Prostate gland (tissue), 2 donors: ENCODE data around the gene SUSD1. TPM values are rescaled to one million over a fixed set of nuclear protein-coding genes. Genes with fewer than 3 reads are reported as not detected.

Experiments
- DNase-seq: peaks from one replicate; pipeline ENCODE4 v3.0.0-alpha.2; 2019; ENCODE audit warnings: low spot score
- H3K27ac ChIP-seq, 2 donors: fragments of 200-600 bp; sonication (generic); 2 replicates each; pipeline ENCODE4 v1.5.1; 2017 to 2019
- H3K27me3 ChIP-seq: fragments of 200-600 bp; sonication (generic); replicated peaks from 2 replicates; pipeline ENCODE4 v1.5.1; 2019; ENCODE audit not compliant: insufficient read depth
- H3K36me3 ChIP-seq, 2 donors: fragments of 200-600 bp; sonication (generic); 1 replicate in 1 of 2; 2 replicates in 1 of 2; pipeline versions ENCODE4 v1.5.1 to v1.8.1; 2017 to 2019
- H3K4me1 ChIP-seq: fragments of 200-600 bp; sonication (generic); replicated peaks from 2 replicates; pipeline ENCODE4 v1.5.1; 2019
- H3K4me3 ChIP-seq, 2 donors: fragments of 200-600 bp; sonication (generic); 2 replicates each; pipeline ENCODE4 v1.5.1; 2017 to 2019
- H3K9me3 ChIP-seq: fragments of 200-600 bp; sonication (generic); 2 replicates; pipeline ENCODE4 v1.5.1; 2017
- POLR2A ChIP-seq: fragments of 450-650 bp; IDR thresholded peaks from one replicate; pipeline ENCODE4 v1.6.1; 2016; ENCODE audit warnings: antibody characterized with exemption, mild to moderate bottlenecking
- POLR2AphosphoS5 ChIP-seq: sonication (generic); formaldehyde crosslinking; IDR thresholded peaks from one replicate; pipeline ENCODE4 v1.6.1; 2017; ENCODE audit warnings: antibody characterized with exemption
- WGBS: methylation state at CpG from one replicate; pipeline ENCODE4 v1.1.5; 2018; 5-methylcytosine and 5-hydroxymethylcytosine counted together
- intact Hi-C: fragments of 100-400 bp; cut with DNase I; formaldehyde crosslinking; loops from one replicate; pipeline ENCODE4 v1.14.2; 2022
- total RNA-seq, 2 donors: library from RNA; depleted of rRNA; stranded (reverse); fragments of >200 nt; gene quantifications; one replicate each; pipeline ENCODE4 v1.1.0, GENCODE V29; 2016
- TF ChIP-seq, protein P1 (sequence below), 4 experiments: fragments of 200-600 bp in 2 of 4; fragments of 450-650 bp in 2 of 4; sonication (generic) in 2 of 4; IDR thresholded peaks; 1 replicate in 3 of 4; 2 replicates in 1 of 4; pipeline ENCODE4 v1.5.1; 2016 to 2019; ENCODE audit warnings: antibody characterized with exemption in 4 of 4, mild to moderate bottlenecking in 2 of 4, moderate library complexity in 2 of 4

Gene SUSD1
- total RNA-seq, 2 donors from 2014 or later, result 10.6 to 34.8 TPM

DNA sequence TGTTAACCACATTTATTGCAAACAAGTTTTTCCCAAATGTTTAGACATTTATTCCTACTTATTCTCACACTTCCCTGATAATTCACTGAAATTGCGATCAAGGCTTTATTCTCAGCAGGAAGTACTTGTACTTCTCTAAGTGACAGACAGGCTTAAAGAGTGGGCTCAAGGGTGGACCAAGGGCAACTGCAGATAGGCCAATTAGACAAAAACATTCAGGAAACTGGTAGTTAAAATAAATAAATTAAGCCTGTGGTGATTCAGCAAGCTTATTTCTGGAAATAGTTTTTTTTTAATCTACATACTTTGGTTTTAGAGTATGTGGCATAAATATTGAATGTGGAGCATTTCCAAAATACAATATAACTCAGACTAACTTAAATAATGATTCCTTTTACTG, 142.4 kb downstream of the SUSD1 start:
- Histone ChIP-seq H3K27me3 (no peaks in the 10 kb centered on the region), H3K9me3 (no peaks in the 10 kb centered on the region), H3K4me1 (peaks cover 7% of the 10 kb centered on the region), H3K4me3 (no peak overlapping the region), H3K36me3 (no peaks in the 10 kb centered on the region), H3K27ac (no peak overlapping the region)
- no peak for TF ChIP-seq POLR2AphosphoS5
- TF ChIP-seq, protein P1, sequence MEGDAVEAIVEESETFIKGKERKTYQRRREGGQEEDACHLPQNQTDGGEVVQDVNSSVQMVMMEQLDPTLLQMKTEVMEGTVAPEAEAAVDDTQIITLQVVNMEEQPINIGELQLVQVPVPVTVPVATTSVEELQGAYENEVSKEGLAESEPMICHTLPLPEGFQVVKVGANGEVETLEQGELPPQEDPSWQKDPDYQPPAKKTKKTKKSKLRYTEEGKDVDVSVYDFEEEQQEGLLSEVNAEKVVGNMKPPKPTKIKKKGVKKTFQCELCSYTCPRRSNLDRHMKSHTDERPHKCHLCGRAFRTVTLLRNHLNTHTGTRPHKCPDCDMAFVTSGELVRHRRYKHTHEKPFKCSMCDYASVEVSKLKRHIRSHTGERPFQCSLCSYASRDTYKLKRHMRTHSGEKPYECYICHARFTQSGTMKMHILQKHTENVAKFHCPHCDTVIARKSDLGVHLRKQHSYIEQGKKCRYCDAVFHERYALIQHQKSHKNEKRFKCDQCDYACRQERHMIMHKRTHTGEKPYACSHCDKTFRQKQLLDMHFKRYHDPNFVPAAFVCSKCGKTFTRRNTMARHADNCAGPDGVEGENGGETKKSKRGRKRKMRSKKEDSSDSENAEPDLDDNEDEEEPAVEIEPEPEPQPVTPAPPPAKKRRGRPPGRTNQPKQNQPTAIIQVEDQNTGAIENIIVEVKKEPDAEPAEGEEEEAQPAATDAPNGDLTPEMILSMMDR (IDR thresholded peaks at IDR 0.05), result no peak
- TF ChIP-seq POLR2A, result no peak
- intact Hi-C loops, result no loop called here
- WGBS, result 94% methylated on average over 1 of the region's 1 CpG
- DNase-seq, result no peak

DNA sequence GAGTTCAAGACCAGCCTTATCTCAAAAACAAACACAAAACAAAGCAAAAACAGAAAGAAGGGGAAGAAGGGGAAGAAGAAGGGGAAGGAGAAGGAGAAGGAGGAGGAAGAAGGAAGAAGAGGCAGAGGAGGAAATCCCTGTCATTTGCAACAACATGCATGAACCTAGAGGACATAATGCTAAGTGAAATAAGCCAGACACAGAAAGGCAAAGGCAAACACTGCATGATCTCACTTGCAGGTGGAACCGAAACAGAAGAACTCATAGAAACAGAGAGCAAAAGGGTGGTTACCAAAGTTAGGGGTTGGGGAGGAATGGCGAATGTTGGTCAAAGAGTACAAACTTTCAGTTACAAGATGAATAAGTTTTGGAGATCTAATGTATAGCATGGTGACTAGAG, 143.1 kb downstream of the SUSD1 start:
- Histone ChIP-seq H3K9me3 (no peaks in the 10 kb centered on the region), H3K27ac (no peak overlapping the region), H3K27me3 (no peaks in the 10 kb centered on the region), H3K36me3 (no peaks in the 10 kb centered on the region), H3K4me3 (no peak overlapping the region), H3K4me1 (peaks cover 7% of the 10 kb centered on the region)
- WGBS, result 91% methylated on average over 2 of the region's 2 CpGs
- intact Hi-C loops, result no loop called here
- TF ChIP-seq, protein P1 (IDR thresholded peaks at IDR 0.05), result no peak
- TF ChIP-seq POLR2A, result no peak
- TF ChIP-seq POLR2AphosphoS5, result no peak
- DNase-seq, result no peak

DNA sequence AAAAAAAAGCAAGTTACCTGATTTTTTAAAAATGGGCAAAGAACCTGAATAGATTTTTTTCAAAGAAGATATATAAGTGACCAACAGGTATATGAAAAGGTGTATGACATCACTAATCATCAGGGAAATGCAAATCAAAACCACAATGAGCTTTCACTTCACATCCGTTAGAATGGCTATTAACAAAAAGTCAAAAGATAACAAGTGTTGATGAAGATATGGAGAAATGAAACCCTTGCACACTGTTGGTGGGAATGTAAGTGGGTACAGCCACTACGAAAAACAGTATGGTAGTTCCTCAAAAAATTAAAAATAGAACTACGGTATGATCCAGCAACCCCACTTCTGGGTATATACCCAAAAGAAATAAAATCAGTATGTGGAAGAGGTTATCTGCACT, 143.7 kb downstream of the SUSD1 start:
- Histone ChIP-seq H3K4me1 (peaks cover 7% of the 10 kb centered on the region), H3K27ac (no peak overlapping the region), H3K4me3 (no peak overlapping the region), H3K9me3 (no peaks in the 10 kb centered on the region), H3K36me3 (no peaks in the 10 kb centered on the region), H3K27me3 (no peaks in the 10 kb centered on the region)
- intact Hi-C loops, result no loop called here
- TF ChIP-seq, protein P1 (IDR thresholded peaks at IDR 0.05), result no peak
- no peak for TF ChIP-seq POLR2AphosphoS5
- no peak for TF ChIP-seq POLR2A
- 62% methylated on average over 3 of the region's 3 CpGs for WGBS
- DNase-seq, result no peak

DNA sequence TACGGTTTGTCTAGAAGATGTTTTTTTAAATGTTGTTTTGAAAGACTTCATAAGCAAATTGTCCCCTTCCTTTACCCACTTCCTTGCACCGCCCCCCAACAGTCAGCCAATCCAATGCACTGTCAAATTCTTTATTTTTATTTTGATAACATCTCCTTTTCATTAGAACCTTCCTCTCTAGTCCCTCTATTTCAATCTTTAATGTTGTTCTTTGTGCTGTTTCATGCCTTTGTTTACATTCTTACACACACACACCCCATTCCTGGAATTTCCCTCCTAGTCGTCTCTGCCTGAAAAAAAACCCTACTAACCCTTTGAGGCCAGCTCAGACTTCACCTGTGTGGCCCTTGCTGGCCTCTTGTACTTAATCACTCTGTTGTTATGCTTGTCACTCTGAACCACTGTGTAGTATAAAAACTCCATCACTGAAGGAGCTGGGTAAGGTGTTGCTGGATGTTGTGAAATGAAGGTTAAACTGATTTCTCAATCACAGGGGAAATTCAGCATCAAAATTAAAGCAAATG, 145.1 kb downstream of the SUSD1 start:
- Histone ChIP-seq H3K4me1 (peaks cover 7% of the 10 kb centered on the region), H3K36me3 (no peaks in the 10 kb centered on the region), H3K9me3 (no peaks in the 10 kb centered on the region), H3K27me3 (no peaks in the 10 kb centered on the region), H3K4me3 (no peak overlapping the region), H3K27ac (no peak overlapping the region)
- 30% methylated on average over 3 of the region's 3 CpGs for WGBS
- DNase-seq, result no peak
- TF ChIP-seq POLR2AphosphoS5 (no peak), POLR2A (no peak)
- TF ChIP-seq, protein P1 (IDR thresholded peaks at IDR 0.05), result no peak
- intact Hi-C loops, result no loop called here

DNA sequence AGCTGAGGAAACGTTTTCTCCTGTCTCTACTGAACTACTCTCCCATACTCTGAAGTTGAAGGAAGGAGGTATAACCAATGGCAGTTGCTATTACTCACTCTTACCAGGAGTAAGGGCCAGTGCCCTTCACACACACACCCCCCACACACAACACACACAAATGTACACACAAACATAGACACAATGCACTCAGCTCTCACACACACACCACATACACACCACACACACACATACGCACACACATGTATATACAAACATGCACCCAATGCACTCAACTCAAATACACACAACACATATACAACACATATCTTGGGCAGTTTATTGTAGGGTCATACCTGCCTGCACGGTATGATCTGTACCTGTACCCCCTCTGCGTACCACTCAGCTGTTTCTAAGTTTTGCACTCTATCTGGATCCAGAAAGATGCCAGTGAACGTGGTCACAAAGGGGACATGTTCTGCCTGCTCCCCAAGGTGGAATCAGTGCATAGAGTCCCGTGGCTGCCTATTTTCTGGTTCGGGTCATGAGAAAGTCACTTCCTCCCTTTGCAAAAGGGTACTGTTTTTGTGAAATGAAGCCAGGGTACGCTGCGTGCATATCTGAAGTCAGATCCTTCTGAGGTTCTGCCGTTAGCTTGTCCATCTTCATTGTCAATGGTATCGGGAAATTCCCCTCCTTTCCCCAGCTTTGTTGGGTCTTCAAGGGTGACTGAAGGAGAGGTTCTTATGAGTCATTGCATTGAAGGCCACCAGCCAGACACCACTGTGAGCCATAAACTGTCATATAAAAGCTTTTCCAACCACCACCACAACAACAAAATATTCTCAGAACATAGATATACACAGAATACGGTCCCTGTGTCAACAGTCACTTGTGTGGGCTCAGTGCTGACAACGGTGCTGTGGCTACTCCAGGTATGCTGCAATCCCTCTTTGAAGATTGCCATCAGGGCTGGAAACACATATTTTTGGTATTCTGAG, 146.6 kb downstream of the SUSD1 start:
- intact Hi-C loops, result no loop called here
- 78% methylated on average over 13 of the region's 13 CpGs for WGBS
- Histone ChIP-seq H3K36me3 (no peaks in the 10 kb centered on the region), H3K27me3 (no peaks in the 10 kb centered on the region), H3K4me1 (peaks cover 7% of the 10 kb centered on the region), H3K27ac (no peak overlapping the region), H3K4me3 (no peak overlapping the region), H3K9me3 (no peaks in the 10 kb centered on the region)
- DNase-seq, result no peak
- TF ChIP-seq POLR2AphosphoS5 (no peak), POLR2A (no peak)
- TF ChIP-seq, protein P1 (IDR thresholded peaks at IDR 0.05), result no peak
